Caco-2 (cell line): ENCODE measurements around the gene GCLM. TPM values are rescaled to one million over a fixed set of nuclear protein-coding genes. Genes with fewer than 3 reads are reported as not detected.

Experiments
- BruUV-seq: library from RNA; stranded (reverse); fragments of 400-500 nt; replicated peaks from 2 replicates; lab custom pipeline; 2021; lab: Mats Ljungman, UMichigan
- CTCF ChIA-PET: fragments of 300-600 bp; sonication (Branson Sonifier 250); formaldehyde crosslinking; loops from one replicate; lab custom pipeline; 2022; ENCODE audit warnings: antibody characterized with exemption; lab: Charles Lee
- POLR2A ChIA-PET: fragments of 300-600 bp; sonication (Branson Sonifier 250); formaldehyde crosslinking; loops from one replicate; lab custom pipeline; 2022; ENCODE audit warnings: antibody characterized with exemption; lab: Charles Lee
- DNase-seq, 2 experiments: peaks; one replicate each; pipeline versions ENCODE4 v3.0.0 to v3.0.0-alpha.2; 2020 to 2022
- H3K27me3 ChIP-seq: replicated peaks from 2 replicates; pipeline ENCODE4 v1.6.0; 2011; ENCODE audit warnings: low read length; ENCODE audit not compliant: control insufficient read depth, insufficient read depth
- H3K36me3 ChIP-seq: 2 replicates; pipeline ENCODE4 v1.5.1; 2011; ENCODE audit warnings: low read length; ENCODE audit not compliant: control insufficient read depth, insufficient read depth
- H3K4me1 ChIP-seq: fragments of 250-450 bp; sonication (Bioruptor Pico); 2 replicates; pipeline ENCODE4 v1.5.1; 2020; ENCODE audit warnings: mild to moderate bottlenecking
- H3K4me3 ChIP-seq: 2 replicates; pipeline ENCODE4 v1.5.1; 2011; ENCODE audit warnings: low read depth, mild to moderate bottlenecking, control low read depth, low read length
- H3K9me3 ChIP-seq: fragments of 250-450 bp; sonication (Bioruptor Pico); 2 replicates; pipeline ENCODE4 v1.5.1; 2020; ENCODE audit warnings: mild to moderate bottlenecking, moderate library complexity
- H3K27ac Mint-ChIP-seq: one replicate; pipeline ENCODE4 v1.8.0; 2022; ENCODE audit warnings: mixed read lengths; ENCODE audit not compliant: unreplicated experiment
- H3K27me3 Mint-ChIP-seq: one replicate; pipeline ENCODE4 v1.8.0; 2022; ENCODE audit warnings: mixed read lengths; ENCODE audit not compliant: insufficient read depth, unreplicated experiment
- H3K36me3 Mint-ChIP-seq: one replicate; pipeline ENCODE4 v1.8.0; 2022; ENCODE audit warnings: mild to moderate bottlenecking, mixed read lengths; ENCODE audit not compliant: insufficient read depth, unreplicated experiment
- H3K4me1 Mint-ChIP-seq: one replicate; pipeline ENCODE4 v1.8.0; 2022; ENCODE audit warnings: low read depth, mixed read lengths; ENCODE audit not compliant: unreplicated experiment
- H3K4me3 Mint-ChIP-seq: one replicate; pipeline ENCODE4 v1.8.0; 2022; ENCODE audit warnings: mild to moderate bottlenecking, moderate library complexity, mixed read lengths; ENCODE audit not compliant: unreplicated experiment
- H3K9me3 Mint-ChIP-seq: one replicate; pipeline ENCODE4 v1.8.0; 2022; ENCODE audit warnings: mixed read lengths; ENCODE audit not compliant: unreplicated experiment
- CTCF ChIP-seq, 2 experiments: fragments of 200-600 bp in 1 of 2; IDR thresholded peaks; 1 replicate in 1 of 2; 2 replicates in 1 of 2; pipeline versions ENCODE4 v1.5.1 to v1.8.0; 2011 to 2022; ENCODE audit warnings: antibody characterized with exemption in 1 of 2, control low read depth in 1 of 2, inconsistent platforms in 1 of 2, low read depth in 1 of 2, low read length in 1 of 2, mild to moderate bottlenecking in 1 of 2, moderate library complexity in 1 of 2; ENCODE audit not compliant: insufficient read depth in 1 of 2, severe bottlenecking in 1 of 2, unreplicated experiment in 1 of 2
- intact Hi-C: fragments of 100-400 bp; cut with micrococcal nuclease; formaldehyde crosslinking; loops from one replicate; pipeline ENCODE4 v1.10.0; 2022; ENCODE audit not compliant: unreplicated experiment
- total RNA-seq: library from RNA; stranded (reverse); gene quantifications from 2 replicates; pipeline ENCODE4 v1.2.3, GENCODE V29; 2022

GCLM gene
- total RNA-seq, 1 experiment from 2014 or later = 11.8 TPM

GRCh38 chr1:93878889-93879586 is 30.2 kb downstream of the GCLM start, which contains the start of gene DNTTIP2:
Gene DNTTIP2 (minus strand): TSS chr1:93879206. CDS start chr1:93879148, 58 bp downstream.
- peak; percentile 85 to 87 for DNase-seq
- Mint-ChIP-seq H3K27me3 (no peaks in the 10 kb centered on the region), H3K27ac (peak within 1 kb of the TSS; percentile 99), H3K9me3 (no peaks in the 10 kb centered on the region), H3K4me1 (peaks cover 17% of the 10 kb centered on the region), H3K36me3 (peaks cover 40% of the 10 kb centered on the region), H3K4me3 (peak within 1 kb of the TSS; percentile 90)
- no peaks in the 10 kb centered on the region for H3K36me3 ChIP-seq
- CTCF ChIA-PET = interaction anchor here (0.6 kb wide), 2 partner anchors 94 to 250 kb away, joined by 4 read pairs; no protein-coding TSS in a partner anchor
- POLR2A ChIA-PET = interaction anchor here (0.5 to 1.1 kb wide), 9 partner anchors 30 to 568 kb away, joined by 3 to 8 read pairs (median 6); partner anchors contain the start of gene GCLM
- no TSS peak for BruUV-seq
- no peak for TF ChIP-seq CTCF (IDR thresholded peaks at IDR 0.05; ENCODE audit: insufficient read depth in 1 of 2, low read depth in 1 of 2, low read length in 1 of 2, severe bottlenecking in 1 of 2, unreplicated experiment in 1 of 2)
- intact Hi-C loops = loop anchor here (2.0 kb wide), 1 partner anchor 30 kb away; the partner anchor contains the start of gene GCLM
- H3K4me1 ChIP-seq = no peaks in the 10 kb centered on the region
- H3K9me3 ChIP-seq = no peaks in the 10 kb centered on the region
- peak within 1 kb of the TSS; percentile 78 for H3K4me3 ChIP-seq
- H3K27me3 ChIP-seq = no peaks in the 10 kb centered on the region

GRCh38 chr1:93878501-93878888 is 30.7 kb downstream of the GCLM start:
- Histone ChIP-seq H3K9me3 (no peaks in the 10 kb centered on the region), H3K36me3 (no peaks in the 10 kb centered on the region), H3K4me1 (no peaks in the 10 kb centered on the region), H3K27me3 (no peaks in the 10 kb centered on the region), H3K4me3 (peak overlapping the region; percentile 78)
- Mint-ChIP-seq H3K4me3 (peak overlapping the region; percentile 90), H3K36me3 (peaks cover 45% of the 10 kb centered on the region), H3K27me3 (no peaks in the 10 kb centered on the region), H3K4me1 (peaks cover 17% of the 10 kb centered on the region), H3K27ac (peak overlapping the region; percentile 99), H3K9me3 (no peaks in the 10 kb centered on the region)
- intact Hi-C loops = loop anchor here (2.0 kb wide), 1 partner anchor 30 kb away; the partner anchor contains the start of gene GCLM
- ChIA-PET CTCF (no interaction called here), POLR2A (no interaction called here)
- no peak for TF ChIP-seq CTCF (IDR thresholded peaks at IDR 0.05; ENCODE audit: insufficient read depth in 1 of 2, low read depth in 1 of 2, low read length in 1 of 2, severe bottlenecking in 1 of 2, unreplicated experiment in 1 of 2)
- TSS peak; percentile 55 for BruUV-seq
- DNase-seq = peak; percentile 7 to 38

GRCh38 chr1:93877529-93877928 is 31.7 kb downstream of the GCLM start:
- POLR2A ChIA-PET = no interaction called here
- H3K27ac Mint-ChIP-seq = no peak overlapping the region
- intact Hi-C loops = no loop called here
- H3K27me3 ChIP-seq = no peaks in the 10 kb centered on the region
- no TSS peak for BruUV-seq
- no peak overlapping the region for H3K4me3 ChIP-seq
- no peaks in the 10 kb centered on the region for H3K9me3 Mint-ChIP-seq
- no peaks in the 10 kb centered on the region for H3K36me3 ChIP-seq
- H3K4me1 Mint-ChIP-seq = peaks cover 17% of the 10 kb centered on the region
- no peak for TF ChIP-seq CTCF (IDR thresholded peaks at IDR 0.05; ENCODE audit: insufficient read depth in 1 of 2, low read depth in 1 of 2, low read length in 1 of 2, severe bottlenecking in 1 of 2, unreplicated experiment in 1 of 2)
- DNase-seq = no peak
- CTCF ChIA-PET = no interaction called here
- no peaks in the 10 kb centered on the region for H3K9me3 ChIP-seq
- H3K27me3 Mint-ChIP-seq = no peaks in the 10 kb centered on the region
- H3K4me3 Mint-ChIP-seq = peak overlapping the region; percentile 90
- no peaks in the 10 kb centered on the region for H3K4me1 ChIP-seq
- peaks cover 48% of the 10 kb centered on the region for H3K36me3 Mint-ChIP-seq
